ENCODE measurements around the gene DSP. TPM values are rescaled to one million over a fixed set of nuclear protein-coding genes. Genes with fewer than 3 reads are reported as not detected.

Gene DSP
- total RNA-seq, 1 experiment from 2014 or later = 109 TPM

DNA sequence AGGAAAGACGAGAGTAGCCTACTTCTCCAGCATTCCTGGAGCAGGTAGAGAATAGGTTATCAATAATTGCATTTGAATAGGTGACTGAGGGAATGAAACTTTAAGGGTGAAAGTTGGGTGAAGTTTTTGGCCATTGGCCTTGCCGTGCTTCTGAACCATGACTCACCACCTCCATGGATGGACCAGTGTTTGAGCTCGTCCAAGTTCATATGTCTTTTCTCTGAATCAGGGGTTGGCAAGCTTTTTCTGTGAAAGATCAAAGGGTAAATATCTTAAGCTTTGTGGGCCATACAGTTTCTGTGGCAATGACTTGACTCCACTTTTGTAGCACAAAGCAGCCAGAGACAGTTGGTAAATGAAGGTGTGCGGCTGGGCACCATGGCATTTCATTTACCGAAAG lies 80.3 kb downstream of the DSP start:
- DNase-seq = no peak
- Histone ChIP-seq H3K27ac (no peak overlapping the region), H2AFZ (no peak overlapping the region), H3K4me2 (no peak overlapping the region), H3F3A (ENCODE audit: insufficient read depth, low read depth) (peaks cover 3% of the 10 kb centered on the region; the same call in 1 of the 2 replicates), H3K4me1 (replicated peaks; ENCODE audit: insufficient read depth) (peaks cover 7% of the 10 kb centered on the region), H3K9me2 (ENCODE audit: insufficient read depth) (no peaks in the 10 kb centered on the region), H4K20me1 (ENCODE audit: insufficient read depth) (no peaks in the 10 kb centered on the region), H3K4me3 (no peak overlapping the region), H3K9me3 (ENCODE audit: insufficient read depth, low read depth) (no peaks in the 10 kb centered on the region), H3K27me3 (ENCODE audit: insufficient read depth, low read depth) (no peaks in the 10 kb centered on the region), H3K36me3 (ENCODE audit: low read depth) (no peaks in the 10 kb centered on the region), H3K79me2 (ENCODE audit: low read depth) (no peaks in the 10 kb centered on the region)
- no TSS peak for BruUV-seq (replicated peaks)
- POLR2A ChIA-PET (ENCODE audit: unreplicated experiment) = no interaction called here
- CTCF ChIA-PET = no interaction called here
- no peak for TF ChIP-seq EZH2 (IDR thresholded peaks at IDR 0.05; ENCODE audit: low read depth)
- intact Hi-C loops (cut with micrococcal nuclease; ENCODE audit: unreplicated experiment) = no loop called here

DNA sequence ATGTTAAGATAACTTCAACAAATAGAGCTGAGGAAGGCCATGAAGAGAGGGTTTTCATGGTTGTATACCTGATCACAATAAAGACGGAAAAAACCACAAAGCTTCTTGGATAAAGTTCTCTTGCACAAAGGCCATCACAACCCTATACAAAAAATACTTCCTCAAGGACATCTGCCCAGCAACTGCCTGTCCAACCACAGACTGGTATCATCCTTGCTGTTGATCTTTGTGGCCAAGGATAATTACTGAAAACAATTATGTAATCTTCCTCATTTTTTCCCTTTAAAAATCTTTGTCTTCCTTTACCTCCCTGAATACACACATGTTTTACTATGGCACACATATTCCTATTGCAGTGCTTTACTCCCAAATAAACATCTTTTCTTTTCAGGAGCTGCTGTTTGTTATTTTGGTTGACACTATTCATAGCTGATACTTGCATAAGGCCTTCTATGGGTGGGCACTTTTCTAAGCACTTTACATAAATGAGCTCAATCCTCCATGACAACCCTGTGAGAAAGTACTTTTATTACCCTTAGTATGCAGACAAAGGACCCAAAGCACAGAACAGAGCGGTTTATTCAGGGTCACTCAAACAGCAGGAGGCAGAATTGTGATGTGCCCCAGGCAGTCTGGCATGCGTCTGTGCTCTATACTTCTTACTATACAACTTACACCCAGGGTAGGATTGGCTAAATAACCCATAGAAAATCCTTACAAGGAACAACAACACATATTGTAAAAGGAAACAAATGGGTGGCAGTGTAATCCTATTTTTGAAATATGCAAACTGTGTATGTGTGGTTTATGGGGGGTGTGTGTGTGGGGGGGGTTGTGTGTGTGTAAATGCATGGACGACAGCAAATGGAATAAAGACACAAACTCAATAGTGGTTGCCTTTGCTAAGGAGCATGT lies 83.6 kb downstream of the DSP start:
- Histone ChIP-seq H3K4me1 (replicated peaks; ENCODE audit: insufficient read depth) (no peaks in the 10 kb centered on the region), H3K9me2 (ENCODE audit: insufficient read depth) (no peaks in the 10 kb centered on the region), H3F3A (ENCODE audit: insufficient read depth, low read depth) (no peaks in the 10 kb centered on the region), H4K20me1 (ENCODE audit: insufficient read depth) (no peaks in the 10 kb centered on the region), H3K4me3 (no peak overlapping the region), H3K36me3 (ENCODE audit: low read depth) (no peaks in the 10 kb centered on the region), H3K27ac (no peak overlapping the region), H2AFZ (no peak overlapping the region), H3K79me2 (ENCODE audit: low read depth) (no peaks in the 10 kb centered on the region), H3K9me3 (ENCODE audit: insufficient read depth, low read depth) (no peaks in the 10 kb centered on the region), H3K4me2 (no peak overlapping the region), H3K27me3 (ENCODE audit: insufficient read depth, low read depth) (no peaks in the 10 kb centered on the region)
- no peak for DNase-seq
- ChIA-PET POLR2A (ENCODE audit: unreplicated experiment) (interaction anchor here (0.6 kb wide), 1 partner anchor 48 kb away, joined by 3 read pairs; no protein-coding TSS in a partner anchor), CTCF (no interaction called here)
- TF ChIP-seq EZH2 (IDR thresholded peaks at IDR 0.05; ENCODE audit: low read depth) = no peak
- TF ChIP-seq, protein P1, sequence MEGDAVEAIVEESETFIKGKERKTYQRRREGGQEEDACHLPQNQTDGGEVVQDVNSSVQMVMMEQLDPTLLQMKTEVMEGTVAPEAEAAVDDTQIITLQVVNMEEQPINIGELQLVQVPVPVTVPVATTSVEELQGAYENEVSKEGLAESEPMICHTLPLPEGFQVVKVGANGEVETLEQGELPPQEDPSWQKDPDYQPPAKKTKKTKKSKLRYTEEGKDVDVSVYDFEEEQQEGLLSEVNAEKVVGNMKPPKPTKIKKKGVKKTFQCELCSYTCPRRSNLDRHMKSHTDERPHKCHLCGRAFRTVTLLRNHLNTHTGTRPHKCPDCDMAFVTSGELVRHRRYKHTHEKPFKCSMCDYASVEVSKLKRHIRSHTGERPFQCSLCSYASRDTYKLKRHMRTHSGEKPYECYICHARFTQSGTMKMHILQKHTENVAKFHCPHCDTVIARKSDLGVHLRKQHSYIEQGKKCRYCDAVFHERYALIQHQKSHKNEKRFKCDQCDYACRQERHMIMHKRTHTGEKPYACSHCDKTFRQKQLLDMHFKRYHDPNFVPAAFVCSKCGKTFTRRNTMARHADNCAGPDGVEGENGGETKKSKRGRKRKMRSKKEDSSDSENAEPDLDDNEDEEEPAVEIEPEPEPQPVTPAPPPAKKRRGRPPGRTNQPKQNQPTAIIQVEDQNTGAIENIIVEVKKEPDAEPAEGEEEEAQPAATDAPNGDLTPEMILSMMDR (conservative IDR thresholded peaks at IDR 0.05) = no peak
- no TSS peak for BruUV-seq (replicated peaks)
- intact Hi-C loops (cut with micrococcal nuclease; ENCODE audit: unreplicated experiment) = no loop called here

DNA sequence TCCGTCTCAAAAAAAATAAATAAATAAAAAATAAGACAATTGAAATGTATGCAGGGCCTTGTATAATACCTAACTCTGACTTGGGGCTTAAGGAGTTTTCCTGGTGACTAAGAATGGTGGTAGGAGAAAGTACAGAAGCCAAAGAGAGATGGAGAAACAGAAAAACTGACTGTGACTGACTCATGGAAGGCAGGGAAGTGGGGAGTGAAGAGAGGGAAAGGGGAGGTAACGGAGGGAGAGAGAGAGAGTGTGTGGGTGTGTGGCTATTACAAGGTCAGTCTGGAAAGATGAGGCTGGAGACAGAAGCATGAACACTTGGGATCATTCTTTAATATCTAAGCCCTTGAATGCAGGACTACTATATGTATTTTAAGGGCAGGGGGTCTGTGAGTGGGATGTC lies 87.0 kb downstream of the DSP start:
- ChIA-PET POLR2A (ENCODE audit: unreplicated experiment) (no interaction called here), CTCF (no interaction called here)
- no peaks in the 10 kb centered on the region for H3F3A ChIP-seq (ENCODE audit: insufficient read depth, low read depth)
- no peaks in the 10 kb centered on the region for H3K9me2 ChIP-seq (ENCODE audit: insufficient read depth)
- intact Hi-C loops (cut with micrococcal nuclease; ENCODE audit: unreplicated experiment) = no loop called here
- H3K27me3 ChIP-seq (ENCODE audit: insufficient read depth, low read depth) = no peaks in the 10 kb centered on the region
- no peak overlapping the region for H2AFZ ChIP-seq
- no peaks in the 10 kb centered on the region for H4K20me1 ChIP-seq (ENCODE audit: insufficient read depth)
- DNase-seq = no peak
- no peak overlapping the region for H3K4me3 ChIP-seq
- H3K4me1 ChIP-seq (replicated peaks; ENCODE audit: insufficient read depth) = no peaks in the 10 kb centered on the region
- H3K36me3 ChIP-seq (ENCODE audit: low read depth) = no peaks in the 10 kb centered on the region
- H3K9me3 ChIP-seq (ENCODE audit: insufficient read depth, low read depth) = no peaks in the 10 kb centered on the region
- H3K79me2 ChIP-seq (ENCODE audit: low read depth) = no peaks in the 10 kb centered on the region
- no TSS peak for BruUV-seq (replicated peaks)
- H3K4me2 ChIP-seq = no peak overlapping the region
- TF ChIP-seq EZH2 (IDR thresholded peaks at IDR 0.05; ENCODE audit: low read depth) = no peak
- TF ChIP-seq, protein P1 (conservative IDR thresholded peaks at IDR 0.05) = no peak
- H3K27ac ChIP-seq = no peak overlapping the region
